Panc1 (cell line): ENCODE data around the gene TDRD5. TPM values are rescaled to one million over a fixed set of nuclear protein-coding genes. Genes with fewer than 3 reads are reported as not detected.

Experiments used
- ATAC-seq: fragments of 200-7000 bp; cut with Tn5 transposase; 2 replicates; pipeline ENCODE4 v1.9.1; 2020; ENCODE audit warnings: mild to moderate bottlenecking, moderate library complexity
- BruUV-seq: library from RNA; stranded (reverse); fragments of 400-500 nt; replicated peaks from 2 replicates; lab custom pipeline; 2021; lab: Mats Ljungman, UMichigan
- CTCF ChIA-PET: fragments of 300-600 bp; sonication (Branson Sonifier 250); formaldehyde crosslinking; loops from one replicate; lab custom pipeline; 2022; ENCODE audit warnings: antibody characterized with exemption; lab: Charles Lee
- POLR2A ChIA-PET: fragments of 300-600 bp; sonication (Branson Sonifier 250); formaldehyde crosslinking; loops from one replicate; lab custom pipeline; 2022; ENCODE audit warnings: antibody characterized with exemption; lab: Charles Lee
- DNase-seq: peaks from one replicate; pipeline ENCODE4 v3.0.0-alpha.2; 2010; ENCODE audit warnings: low read depth, low spot score
- H3K27ac ChIP-seq: 2 replicates; pipeline ENCODE4 v1.5.1; 2011; ENCODE audit warnings: mild to moderate bottlenecking, low read length, inconsistent platforms
- H3K27me3 ChIP-seq: fragments of 200-500 bp; sonication (Bioruptor generic); 2 replicates; pipeline ENCODE4 v1.6.0; 2014; ENCODE audit warnings: low read length, inconsistent platforms; ENCODE audit not compliant: control insufficient read depth, insufficient read depth
- H3K36me3 ChIP-seq: fragments of 200-500 bp; sonication (Bioruptor generic); 2 replicates; pipeline ENCODE4 v1.5.1; 2014; ENCODE audit warnings: inconsistent platforms, mild to moderate bottlenecking, low read length, moderate library complexity; ENCODE audit not compliant: control insufficient read depth, insufficient read depth
- H3K4me1 ChIP-seq: 2 replicates; pipeline ENCODE4 v1.5.1; 2011; ENCODE audit warnings: inconsistent platforms, mild to moderate bottlenecking, low read length, moderate library complexity; ENCODE audit not compliant: control insufficient read depth, insufficient read depth
- H3K4me3 ChIP-seq, 2 experiments: 2 replicates each; pipeline ENCODE4 v1.5.1; 2011 to 2012; ENCODE audit warnings: low read depth in 2 of 2, low read length in 2 of 2, mild to moderate bottlenecking in 2 of 2, inconsistent platforms in 1 of 2, moderate library complexity in 1 of 2
- H3K9me3 ChIP-seq: fragments of 200-500 bp; sonication (Bioruptor generic); 2 replicates; pipeline ENCODE4 v1.5.1; 2014; ENCODE audit warnings: low read depth, mild to moderate bottlenecking, inconsistent platforms, low read length, moderate library complexity; ENCODE audit not compliant: control insufficient read depth, insufficient read depth
- POLR2AphosphoS5 ChIP-seq: IDR thresholded peaks from 2 replicates; pipeline ENCODE4 v1.6.1; 2012; ENCODE audit warnings: mild to moderate bottlenecking, low read depth, low read length, moderate library complexity
- SIN3A ChIP-seq: IDR thresholded peaks from 2 replicates; pipeline ENCODE4 v1.6.1; 2012; ENCODE audit warnings: low read depth, mild to moderate bottlenecking, low read length, moderate library complexity, borderline replicate concordance; ENCODE audit not compliant: insufficient read depth
- TCF7L2 ChIP-seq: IDR thresholded peaks from 2 replicates; pipeline ENCODE4 v1.6.1; 2011; ENCODE audit warnings: mild to moderate bottlenecking, low read depth, low read length, inconsistent platforms
- in situ Hi-C: cut with HindIII; loops from 2 replicates; pipeline ENCODE4 v1.10.0; 2016; ENCODE audit warnings: low sequenced_read_pairs, low pct_unique_long_range_greater_than_20kb
- intact Hi-C: fragments of 100-400 bp; cut with micrococcal nuclease; formaldehyde crosslinking; loops from one replicate; pipeline ENCODE4 v1.10.0; 2022; ENCODE audit not compliant: unreplicated experiment
- total RNA-seq: library from RNA; stranded (reverse); gene quantifications from one replicate; pipeline ENCODE4 v1.2.1, GENCODE V29; 2021; ENCODE audit not compliant: unreplicated experiment
- TF ChIP-seq, protein P1 (sequence below): fragments of 450-650 bp; IDR thresholded peaks from 2 replicates; pipeline ENCODE4 v1.5.1; 2017; ENCODE audit warnings: mild to moderate bottlenecking
- TF ChIP-seq, protein P2 (sequence below), 2 experiments: IDR thresholded peaks; 2 replicates each; pipeline ENCODE4 v1.6.1; 2011 to 2012; ENCODE audit warnings: low read depth in 2 of 2, control low read depth in 1 of 2, low read length in 1 of 2, mild to moderate bottlenecking in 1 of 2, moderate library complexity in 1 of 2; ENCODE audit not compliant: insufficient read depth in 1 of 2

The TDRD5 gene
- total RNA-seq, 1 experiment from 2014 or later = 2.4 TPM

DNA sequence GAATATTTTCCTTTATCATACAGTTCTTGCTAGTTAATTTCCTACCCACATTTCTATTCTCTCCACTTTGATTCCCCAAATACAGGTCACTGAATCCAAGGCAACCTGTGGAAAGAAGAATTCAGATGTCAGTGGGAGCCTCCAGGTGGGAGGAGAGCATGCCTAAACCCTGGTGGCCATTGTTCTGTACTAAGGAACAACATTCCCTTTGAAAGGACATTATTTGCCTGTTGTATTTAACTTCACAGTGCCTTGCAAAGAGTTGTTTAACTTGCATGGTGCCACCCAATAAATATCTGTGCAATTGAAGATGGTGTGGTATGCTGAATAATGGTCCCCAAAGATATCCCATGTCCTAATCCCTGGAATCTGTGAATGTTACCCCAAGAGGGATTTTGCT is 37.2 kb upstream of the TDRD5 start:
- TF ChIP-seq, protein P1, sequence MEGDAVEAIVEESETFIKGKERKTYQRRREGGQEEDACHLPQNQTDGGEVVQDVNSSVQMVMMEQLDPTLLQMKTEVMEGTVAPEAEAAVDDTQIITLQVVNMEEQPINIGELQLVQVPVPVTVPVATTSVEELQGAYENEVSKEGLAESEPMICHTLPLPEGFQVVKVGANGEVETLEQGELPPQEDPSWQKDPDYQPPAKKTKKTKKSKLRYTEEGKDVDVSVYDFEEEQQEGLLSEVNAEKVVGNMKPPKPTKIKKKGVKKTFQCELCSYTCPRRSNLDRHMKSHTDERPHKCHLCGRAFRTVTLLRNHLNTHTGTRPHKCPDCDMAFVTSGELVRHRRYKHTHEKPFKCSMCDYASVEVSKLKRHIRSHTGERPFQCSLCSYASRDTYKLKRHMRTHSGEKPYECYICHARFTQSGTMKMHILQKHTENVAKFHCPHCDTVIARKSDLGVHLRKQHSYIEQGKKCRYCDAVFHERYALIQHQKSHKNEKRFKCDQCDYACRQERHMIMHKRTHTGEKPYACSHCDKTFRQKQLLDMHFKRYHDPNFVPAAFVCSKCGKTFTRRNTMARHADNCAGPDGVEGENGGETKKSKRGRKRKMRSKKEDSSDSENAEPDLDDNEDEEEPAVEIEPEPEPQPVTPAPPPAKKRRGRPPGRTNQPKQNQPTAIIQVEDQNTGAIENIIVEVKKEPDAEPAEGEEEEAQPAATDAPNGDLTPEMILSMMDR = no peak
- TF ChIP-seq POLR2AphosphoS5 (no peak), SIN3A (no peak), TCF7L2 (no peak)
- TF ChIP-seq, protein P2, sequence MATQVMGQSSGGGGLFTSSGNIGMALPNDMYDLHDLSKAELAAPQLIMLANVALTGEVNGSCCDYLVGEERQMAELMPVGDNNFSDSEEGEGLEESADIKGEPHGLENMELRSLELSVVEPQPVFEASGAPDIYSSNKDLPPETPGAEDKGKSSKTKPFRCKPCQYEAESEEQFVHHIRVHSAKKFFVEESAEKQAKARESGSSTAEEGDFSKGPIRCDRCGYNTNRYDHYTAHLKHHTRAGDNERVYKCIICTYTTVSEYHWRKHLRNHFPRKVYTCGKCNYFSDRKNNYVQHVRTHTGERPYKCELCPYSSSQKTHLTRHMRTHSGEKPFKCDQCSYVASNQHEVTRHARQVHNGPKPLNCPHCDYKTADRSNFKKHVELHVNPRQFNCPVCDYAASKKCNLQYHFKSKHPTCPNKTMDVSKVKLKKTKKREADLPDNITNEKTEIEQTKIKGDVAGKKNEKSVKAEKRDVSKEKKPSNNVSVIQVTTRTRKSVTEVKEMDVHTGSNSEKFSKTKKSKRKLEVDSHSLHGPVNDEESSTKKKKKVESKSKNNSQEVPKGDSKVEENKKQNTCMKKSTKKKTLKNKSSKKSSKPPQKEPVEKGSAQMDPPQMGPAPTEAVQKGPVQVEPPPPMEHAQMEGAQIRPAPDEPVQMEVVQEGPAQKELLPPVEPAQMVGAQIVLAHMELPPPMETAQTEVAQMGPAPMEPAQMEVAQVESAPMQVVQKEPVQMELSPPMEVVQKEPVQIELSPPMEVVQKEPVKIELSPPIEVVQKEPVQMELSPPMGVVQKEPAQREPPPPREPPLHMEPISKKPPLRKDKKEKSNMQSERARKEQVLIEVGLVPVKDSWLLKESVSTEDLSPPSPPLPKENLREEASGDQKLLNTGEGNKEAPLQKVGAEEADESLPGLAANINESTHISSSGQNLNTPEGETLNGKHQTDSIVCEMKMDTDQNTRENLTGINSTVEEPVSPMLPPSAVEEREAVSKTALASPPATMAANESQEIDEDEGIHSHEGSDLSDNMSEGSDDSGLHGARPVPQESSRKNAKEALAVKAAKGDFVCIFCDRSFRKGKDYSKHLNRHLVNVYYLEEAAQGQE (IDR thresholded peaks at IDR 0.05; ENCODE audit: insufficient read depth in 1 of 2, low read depth in 2 of 2, low read length in 1 of 2) = no peak
- Histone ChIP-seq H3K27ac (no peak overlapping the region), H3K36me3 (no peaks in the 10 kb centered on the region), H3K4me1 (no peaks in the 10 kb centered on the region), H3K9me3 (no peaks in the 10 kb centered on the region), H3K27me3 (peaks cover 2% of the 10 kb centered on the region; the same call in 1 of the 2 replicates), H3K4me3 (no peak overlapping the region)
- ATAC-seq (no peak), DNase-seq (no peak)
- in situ Hi-C loops (no loop called here), intact Hi-C loops (no loop called here)
- ChIA-PET CTCF (no interaction called here), POLR2A (no interaction called here)
- no TSS peak for BruUV-seq

DNA sequence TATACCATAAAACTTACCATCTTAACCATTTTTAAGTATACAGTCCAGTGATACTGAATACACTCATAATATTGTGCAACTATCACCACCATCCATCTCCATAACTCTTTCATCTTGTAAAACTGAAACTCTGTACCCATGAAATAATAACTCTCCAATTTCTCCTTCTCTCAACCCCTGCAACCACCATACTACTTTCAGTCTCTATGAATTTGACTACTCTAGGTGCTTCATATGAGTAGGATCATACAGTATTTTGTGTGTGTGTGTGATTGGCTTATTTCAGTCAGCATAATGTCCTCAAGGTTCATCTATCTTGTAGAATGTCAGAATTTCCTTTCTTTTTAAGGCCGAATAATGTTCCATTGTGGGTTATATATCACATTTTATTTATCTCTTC is 33.6 kb upstream of the TDRD5 start:
- no TSS peak for BruUV-seq
- no peak overlapping the region for H3K4me3 ChIP-seq
- ATAC-seq (no peak), DNase-seq (no peak)
- H3K27me3 ChIP-seq = peaks cover 5% of the 10 kb centered on the region; the same call in 1 of the 2 replicates
- H3K36me3 ChIP-seq = no peaks in the 10 kb centered on the region
- no peaks in the 10 kb centered on the region for H3K4me1 ChIP-seq
- intact Hi-C loops (no loop called here), in situ Hi-C loops (no loop called here)
- TF ChIP-seq, protein P2 (IDR thresholded peaks at IDR 0.05; ENCODE audit: insufficient read depth in 1 of 2, low read depth in 2 of 2, low read length in 1 of 2) = no peak
- TF ChIP-seq POLR2AphosphoS5 = no peak
- TF ChIP-seq SIN3A = no peak
- TF ChIP-seq, protein P1 = no peak
- TF ChIP-seq TCF7L2 = no peak
- ChIA-PET CTCF (no interaction called here), POLR2A (no interaction called here)
- H3K27ac ChIP-seq = no peak overlapping the region
- no peaks in the 10 kb centered on the region for H3K9me3 ChIP-seq
